T1000 (cell line): ENCODE measurements around the gene HYAL4.

ENCODE experiments used
- DNase-seq: peaks from one replicate; lab custom pipeline; 2025; ENCODE audit warnings: mixed read lengths; lab: John Stamatoyannopoulos, UW

Gene HYAL4

GRCh38 chr7:123916240-123916724 lies 71.3 kb downstream of the HYAL4 start:
- DNase-seq = no peak

- no peak for DNase-seq
Observed at GRCh38 chr7:123917878-123918277, 72.9 kb downstream of the HYAL4 start.

DNA sequence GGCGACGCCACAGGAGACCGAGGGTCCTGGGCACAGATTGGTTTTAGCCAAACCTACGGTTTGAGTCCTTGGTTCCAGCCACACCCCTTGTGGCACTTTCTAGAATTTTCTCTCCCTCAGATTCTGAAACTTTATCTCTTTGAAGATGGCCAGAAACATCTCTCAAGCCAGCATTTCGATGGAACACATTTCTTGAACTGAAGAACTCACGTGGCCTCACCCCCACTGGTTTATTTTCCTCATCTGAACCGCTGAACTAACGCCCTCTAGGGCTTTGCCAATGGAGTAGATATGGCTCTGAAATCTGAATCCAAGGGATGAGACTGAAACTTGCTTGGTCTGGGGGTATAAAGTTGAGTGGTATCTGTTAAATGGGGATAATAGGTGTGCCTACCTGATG lies 73.3 kb downstream of the HYAL4 start:
- DNase-seq = no peak

DNA sequence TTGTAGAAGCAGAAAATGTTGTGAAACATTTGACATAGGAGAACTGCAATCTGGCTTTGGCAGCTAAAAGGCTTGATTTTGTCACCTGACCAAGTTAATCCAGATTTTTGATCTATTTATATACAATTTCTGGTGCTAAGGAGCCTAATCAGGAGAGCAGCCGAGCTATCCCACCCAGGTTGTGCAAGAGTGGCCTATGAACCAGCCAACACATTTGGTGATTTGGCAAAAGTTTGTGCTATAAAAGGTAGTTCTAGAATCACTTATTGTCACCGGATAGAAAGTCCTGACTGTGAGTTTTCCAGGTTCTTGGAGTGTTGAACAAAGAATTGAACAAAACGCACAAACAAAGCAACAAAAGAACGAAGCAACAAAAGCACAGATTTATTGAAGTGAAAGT lies 78.6 kb downstream of the HYAL4 start:
- no peak for DNase-seq

GRCh38 chr7:123924941-123925340 lies 80.0 kb downstream of the HYAL4 start, which contains the start of gene SPAM1:
Gene SPAM1 (plus strand): TSS chr7:123925241. CDS start chr7:123953571, 28,330 bp downstream.
- DNase-seq = no peak
